NCI-H82 treated with DMSO at 0.1 percent for 48 hours (cell line): ENCODE results near the gene HDDC2.
A peak's percentile ranks its signal among the peaks of the same experiment; 100 is the strongest.

Experiments used
- DNase-seq: peaks from one replicate; lab custom pipeline; 2025; ENCODE audit not compliant: unreplicated experiment; lab: John Stamatoyannopoulos, UW

Gene HDDC2

DNA sequence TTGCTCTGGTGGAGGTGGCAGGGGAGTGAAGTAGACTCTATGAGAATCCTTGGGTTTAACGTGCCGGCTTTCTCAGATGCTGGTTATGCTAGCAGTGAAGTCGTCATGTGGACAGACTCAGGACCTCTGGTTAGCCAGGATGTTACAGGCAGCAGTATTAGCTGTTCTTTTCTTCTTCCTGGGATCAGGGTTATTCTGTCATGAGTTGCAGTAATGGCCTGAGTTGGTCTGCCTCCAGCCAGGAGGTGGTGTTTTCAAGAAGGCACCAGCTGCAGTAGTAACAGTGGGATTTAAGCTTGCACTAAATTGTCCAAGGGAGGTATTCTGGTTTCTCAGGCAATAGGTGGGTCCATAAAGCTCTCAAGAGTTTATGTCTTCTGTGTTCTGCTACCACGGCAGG, 56.7 kb downstream of the HDDC2 start:
- DNase-seq: no peak

DNA sequence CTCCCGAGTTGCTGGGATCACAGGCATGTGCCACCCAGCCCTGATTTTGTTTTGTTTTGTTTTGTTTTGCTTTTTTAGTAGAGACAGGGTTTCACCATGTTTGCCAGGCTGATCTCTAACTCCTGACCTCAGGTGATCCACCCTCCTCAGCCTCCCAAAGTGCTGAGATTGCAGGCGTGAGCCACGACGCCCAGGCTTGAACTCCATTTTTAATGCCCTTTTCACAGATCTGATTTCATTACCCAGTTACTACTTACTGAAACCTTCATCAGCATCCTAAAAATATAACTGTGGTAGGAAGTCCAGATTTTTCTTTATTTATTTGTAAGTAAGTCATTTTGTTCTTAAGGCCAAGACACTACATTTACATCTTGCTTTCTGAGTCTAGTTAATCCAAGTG, 64.0 kb downstream of the HDDC2 start:
- no peak for DNase-seq

- no peak for DNase-seq
These were observed 65.0 kb downstream of the HDDC2 start for GRCh38 chr6:125236536-125237327.

- DNase-seq: no peak
These were observed 68.6 kb downstream of the HDDC2 start for GRCh38 chr6:125233202-125233601.

GRCh38 chr6:125232466-125232865, 69.3 kb downstream of the HDDC2 start:
- no peak for DNase-seq

- DNase-seq: no peak
These were observed 70.0 kb downstream of the HDDC2 start for GRCh38 chr6:125231574-125232343.

DNA sequence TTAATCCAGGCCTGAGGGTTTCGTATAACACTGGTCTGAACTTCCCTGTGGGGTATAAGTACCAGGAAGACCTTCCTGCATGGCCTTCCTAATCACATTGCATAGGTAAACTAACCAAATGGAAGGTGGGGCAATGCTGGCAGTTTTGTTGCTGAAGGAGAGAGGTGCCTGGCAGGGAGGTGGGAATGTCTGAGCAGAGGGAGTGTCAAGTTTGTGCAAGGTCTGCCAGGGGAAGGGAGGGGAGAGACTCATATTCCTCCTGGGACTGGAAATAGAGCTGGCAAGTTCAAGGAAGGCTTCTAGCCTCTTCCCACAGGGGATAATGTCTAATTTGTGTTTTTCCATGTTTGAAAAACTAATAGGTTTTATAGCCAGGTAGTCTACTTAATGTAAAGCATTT, 70.6 kb downstream of the HDDC2 start:
- no peak for DNase-seq

GRCh38 chr6:125230674-125231073, 71.1 kb downstream of the HDDC2 start:
- DNase-seq: peak; percentile 9

GRCh38 chr6:125228981-125229479, 72.7 kb downstream of the HDDC2 start:
- no peak for DNase-seq

DNA sequence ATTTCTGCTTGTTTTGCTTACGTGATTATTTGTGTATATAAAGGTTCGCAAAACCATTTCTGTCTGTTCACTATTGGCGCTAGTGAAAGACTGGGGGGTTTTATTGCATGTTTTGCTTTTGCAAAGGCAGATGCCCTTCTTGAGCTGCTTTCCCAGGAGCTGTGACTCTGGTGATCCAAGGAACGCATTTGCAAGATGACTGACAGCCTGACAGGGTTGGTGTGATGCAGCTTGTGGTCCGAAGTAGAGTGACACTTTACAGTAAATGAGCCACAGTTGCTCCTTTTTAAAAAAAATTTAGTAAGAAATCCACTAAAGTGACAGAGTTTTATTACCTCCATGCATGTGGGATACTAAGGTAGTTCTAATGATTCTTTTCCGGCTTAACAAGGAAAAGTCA, 74.5 kb downstream of the HDDC2 start:
- no peak for DNase-seq
